PC-3 (cell line): ENCODE measurements around the gene C2orf78. TPM values are rescaled to one million over a fixed set of nuclear protein-coding genes. Genes with fewer than 3 reads are reported as not detected.

Experiments
- ATAC-seq: fragments of 200-7000 bp; cut with Tn5 transposase; 2 replicates; pipeline ENCODE4 v1.9.1; 2020; ENCODE audit warnings: mild to moderate bottlenecking, moderate library complexity
- BruUV-seq: library from RNA; stranded (reverse); fragments of 400-500 nt; replicated peaks from 2 replicates; lab custom pipeline; 2021; lab: Mats Ljungman, UMichigan
- CTCF ChIA-PET: fragments of 300-600 bp; sonication (Branson Sonifier 250); formaldehyde crosslinking; loops from one replicate; lab custom pipeline; 2022; ENCODE audit warnings: antibody characterized with exemption; lab: Charles Lee
- POLR2A ChIA-PET: fragments of 300-600 bp; sonication (Branson Sonifier 250); formaldehyde crosslinking; loops from one replicate; lab custom pipeline; 2022; ENCODE audit warnings: antibody characterized with exemption; ENCODE audit not compliant: unreplicated experiment; lab: Charles Lee
- DNase-seq: peaks from one replicate; pipeline ENCODE4 v3.0.0-alpha.2; 2015
- H2AFZ ChIP-seq: fragments of 300-600 bp; sonication (generic); 2 replicates; pipeline ENCODE4 v1.6.0; 2016; ENCODE audit warnings: antibody characterized with exemption, low read length
- H3F3A ChIP-seq: fragments of 300-600 bp; sonication (generic); one replicate; pipeline ENCODE4 v1.6.0; 2017; ENCODE audit warnings: antibody characterized with exemption, low read length, control low read depth, mild to moderate bottlenecking; ENCODE audit not compliant: unreplicated experiment
- H3K27ac ChIP-seq: fragments of 300-600 bp; sonication (generic); 2 replicates; pipeline ENCODE4 v1.5.1; 2016; ENCODE audit warnings: mild to moderate bottlenecking, low read length
- H3K27me3 ChIP-seq: fragments of 300-600 bp; sonication (generic); 2 replicates; pipeline ENCODE4 v1.6.1; 2016; ENCODE audit warnings: low read length, mixed read lengths
- H3K36me3 ChIP-seq: fragments of 300-600 bp; sonication (generic); 2 replicates; pipeline ENCODE4 v1.6.1; 2016; ENCODE audit warnings: low read depth, mixed run types, low read length, mixed read lengths
- H3K4me1 ChIP-seq: fragments of 300-600 bp; sonication (generic); 2 replicates; pipeline ENCODE4 v1.5.1; 2016; ENCODE audit warnings: low read length; ENCODE audit not compliant: insufficient read depth
- H3K4me2 ChIP-seq: fragments of 300-600 bp; sonication (generic); 2 replicates; pipeline ENCODE4 v1.6.0; 2016; ENCODE audit warnings: low read length
- H3K4me3 ChIP-seq: fragments of 300-600 bp; sonication (generic); 2 replicates; pipeline ENCODE4 v1.5.1; 2016; ENCODE audit warnings: mild to moderate bottlenecking, low read length, mixed read lengths
- H3K79me2 ChIP-seq: fragments of 300-600 bp; sonication (generic); 2 replicates; pipeline ENCODE4 v1.6.1; 2017; ENCODE audit warnings: low read length, mixed read lengths
- H3K9ac ChIP-seq: fragments of 300-600 bp; sonication (generic); 2 replicates; pipeline ENCODE4 v1.6.0; 2016; ENCODE audit warnings: mild to moderate bottlenecking, low read length
- H3K9me2 ChIP-seq: fragments of 300-600 bp; sonication (generic); replicated peaks from 2 replicates; pipeline ENCODE4 v1.6.1; 2016; ENCODE audit warnings: mixed run types, low read length, mixed read lengths
- H3K9me3 ChIP-seq: fragments of 300-600 bp; sonication (generic); 2 replicates; pipeline ENCODE4 v1.6.1; 2016; ENCODE audit warnings: low read length, mixed read lengths
- H4K20me1 ChIP-seq: fragments of 300-600 bp; sonication (generic); 2 replicates; pipeline ENCODE4 v1.6.1; 2016; ENCODE audit warnings: low read length, mixed read lengths
- CTCF ChIP-seq: fragments of 300-600 bp; sonication (generic); conservative IDR thresholded peaks from 2 replicates; pipeline ENCODE4 v1.5.1; 2017; ENCODE audit warnings: antibody characterized with exemption, low read depth, mild to moderate bottlenecking, low read length
- EZH2 ChIP-seq: fragments of 300-600 bp; sonication (generic); IDR thresholded peaks from one replicate; pipeline ENCODE4 v1.6.1; 2017; ENCODE audit warnings: antibody characterized with exemption, mild to moderate bottlenecking, low read length; ENCODE audit not compliant: unreplicated experiment
- EZH2phosphoT487 ChIP-seq: fragments of 300-600 bp; sonication (generic); IDR thresholded peaks from 2 replicates; pipeline ENCODE4 v1.6.1; 2018; ENCODE audit warnings: mild to moderate bottlenecking, antibody characterized with exemption, low read length, borderline replicate concordance
- intact Hi-C: fragments of 100-400 bp; cut with micrococcal nuclease; formaldehyde crosslinking; loops from 2 replicates; pipeline ENCODE4 v1.9.0; 2023
- total RNA-seq: library from RNA; depleted of rRNA; stranded (reverse); fragments of >200 nt; gene quantifications from 2 replicates; pipeline ENCODE4 v1.2.3, GENCODE V29; 2014

The C2orf78 gene
- total RNA-seq, 1 experiment from 2014 or later = not detected

GRCh38 chr2:73841912-73842738, 58.1 kb downstream of the C2orf78 start:
- ATAC-seq (0 out of 2 replicates have a peak, but pooled peaks have one; percentile 7), DNase-seq (no peak)
- no peaks in the 10 kb centered on the region for H3K9me2 ChIP-seq
- no peaks in the 10 kb centered on the region for H3K9me3 ChIP-seq
- no peaks in the 10 kb centered on the region for H3F3A ChIP-seq
- no peak overlapping the region for H3K9ac ChIP-seq
- H3K36me3 ChIP-seq = peaks cover 22% of the 10 kb centered on the region
- no peaks in the 10 kb centered on the region for H3K27me3 ChIP-seq
- TF ChIP-seq EZH2phosphoT487 (no peak), CTCF (no peak), EZH2 (no peak)
- ChIA-PET CTCF (no interaction called here), POLR2A (no interaction called here)
- H3K4me1 ChIP-seq = peaks cover 16% of the 10 kb centered on the region
- H3K4me2 ChIP-seq = no peak overlapping the region
- H2AFZ ChIP-seq = no peak overlapping the region
- no TSS peak for BruUV-seq
- intact Hi-C loops = no loop called here
- no peaks in the 10 kb centered on the region for H3K79me2 ChIP-seq
- H3K27ac ChIP-seq = no peak overlapping the region
- no peak overlapping the region for H3K4me3 ChIP-seq
- no peaks in the 10 kb centered on the region for H4K20me1 ChIP-seq

- ATAC-seq (peak; percentile 80), DNase-seq (peak; percentile 17)
- Histone ChIP-seq H3K4me1 (peaks cover 16% of the 10 kb centered on the region), H3K79me2 (no peaks in the 10 kb centered on the region), H3K27me3 (no peaks in the 10 kb centered on the region), H3K4me3 (no peak overlapping the region), H3K36me3 (peaks cover 23% of the 10 kb centered on the region), H3K27ac (no peak overlapping the region), H2AFZ (no peak overlapping the region), H3K9ac (no peak overlapping the region), H3K9me3 (no peaks in the 10 kb centered on the region), H3F3A (no peaks in the 10 kb centered on the region), H3K4me2 (no peak overlapping the region), H3K9me2 (no peaks in the 10 kb centered on the region), H4K20me1 (no peaks in the 10 kb centered on the region)
- TF ChIP-seq EZH2phosphoT487 (no peak), EZH2 (no peak), CTCF (no peak)
- no TSS peak for BruUV-seq
- ChIA-PET POLR2A (no interaction called here), CTCF (no interaction called here)
- intact Hi-C loops = no loop called here
These were observed 58.7 kb downstream of the C2orf78 start for GRCh38 chr2:73842739-73843019.

- POLR2A ChIA-PET = no interaction called here
- no peak overlapping the region for H2AFZ ChIP-seq
- no TSS peak for BruUV-seq
- H3K9me2 ChIP-seq = no peaks in the 10 kb centered on the region
- H3K27me3 ChIP-seq = no peaks in the 10 kb centered on the region
- peaks cover 13% of the 10 kb centered on the region for H3K4me1 ChIP-seq
- no peak overlapping the region for H3K27ac ChIP-seq
- H3K9me3 ChIP-seq = no peaks in the 10 kb centered on the region
- TF ChIP-seq EZH2 (no peak), EZH2phosphoT487 (no peak), CTCF (no peak)
- DNase-seq (no peak), ATAC-seq (no peak)
- H3K4me2 ChIP-seq = no peak overlapping the region
- H3K79me2 ChIP-seq = no peaks in the 10 kb centered on the region
- intact Hi-C loops = no loop called here
- CTCF ChIA-PET = no interaction called here
- no peaks in the 10 kb centered on the region for H4K20me1 ChIP-seq
- peaks cover 28% of the 10 kb centered on the region for H3K36me3 ChIP-seq
- H3K4me3 ChIP-seq = no peak overlapping the region
- H3F3A ChIP-seq = no peaks in the 10 kb centered on the region
- H3K9ac ChIP-seq = no peak overlapping the region
These were observed 60.1 kb downstream of the C2orf78 start for GRCh38 chr2:73844087-73844486.
